K562 (cell line): Measurements from ENCODE around the gene ITSN1.

Experiments used
- FOXK2 ChIP-seq, 2 experiments: fragments of 450-650 bp; IDR thresholded peaks in 1 of 2; conservative IDR thresholded peaks in 1 of 2; 2 replicates each; pipeline ENCODE4 v1.6.1; 2016; ENCODE audit warnings: low read depth in 2 of 2, mild to moderate bottlenecking in 1 of 2
- RCOR1 ChIP-seq, 2 experiments: IDR thresholded peaks; 2 replicates each; pipeline ENCODE4 v1.6.1; 2012; ENCODE audit warnings: low read depth in 2 of 2, low read length in 2 of 2, borderline replicate concordance in 1 of 2, improper control_type of control experiment in 1 of 2
- SMARCC2 ChIP-seq: fragments of 450-650 bp; IDR thresholded peaks from 2 replicates; pipeline ENCODE4 v1.6.1; 2017; ENCODE audit warnings: antibody characterized with exemption, moderate library complexity, mild to moderate bottlenecking, low read depth

DNA sequence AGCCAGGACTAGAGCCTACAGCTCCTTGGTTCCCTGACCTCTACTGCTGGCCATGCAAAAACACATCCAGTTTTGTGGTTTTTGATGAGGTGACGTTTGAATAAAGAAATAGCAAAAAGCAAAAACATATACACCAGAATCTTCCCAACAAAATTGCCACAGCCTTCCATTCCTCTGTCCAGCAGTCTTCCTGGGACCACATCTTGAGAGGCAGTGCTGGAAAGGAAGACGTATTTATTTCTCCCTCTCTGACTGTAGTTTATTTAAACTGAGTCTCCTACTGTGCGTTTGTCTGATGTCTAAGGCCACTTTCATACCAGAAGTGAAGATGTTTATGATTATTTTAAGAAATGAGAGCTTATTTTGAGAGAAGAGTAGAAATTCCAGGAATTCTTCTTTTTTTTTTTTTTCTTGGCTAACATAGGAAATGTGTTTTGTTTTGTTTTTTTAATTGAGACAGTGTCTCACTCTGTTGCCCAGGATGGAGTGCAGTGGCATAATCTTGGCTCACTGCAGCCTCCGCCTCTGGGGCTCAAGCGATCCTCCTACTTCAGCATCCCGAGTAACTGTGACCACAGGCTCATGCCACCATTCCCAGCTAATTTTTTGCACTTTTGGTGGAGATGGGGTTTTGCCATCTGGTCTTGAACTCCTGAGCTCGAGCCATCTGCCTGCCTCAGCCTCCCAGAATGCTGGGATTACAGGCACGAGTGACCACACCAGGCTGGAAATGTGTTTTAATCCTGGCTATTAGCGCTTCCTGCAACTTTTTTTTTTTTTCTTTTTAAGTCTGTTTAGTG is 118.5 kb downstream of the ITSN1 start:
- TF ChIP-seq RCOR1 (IDR thresholded peaks at IDR 0.05; ENCODE audit: borderline replicate concordance in 1 of 2, low read depth in 2 of 2, low read length in 2 of 2) (no peak), SMARCC2 (no peak), FOXK2 (conservative IDR thresholded peaks at IDR 0.05 in 1 of 2, IDR thresholded peaks at IDR 0.05 in 1 of 2; ENCODE audit: low read depth in 2 of 2) (no peak)
